ENCODE data around the gene CDC14B. TPM values are rescaled to one million over a fixed set of nuclear protein-coding genes. Genes with fewer than 3 reads are reported as not detected.

Gene CDC14B
- total RNA-seq, 1 experiment from 2014 or later = 28.4 TPM

DNA sequence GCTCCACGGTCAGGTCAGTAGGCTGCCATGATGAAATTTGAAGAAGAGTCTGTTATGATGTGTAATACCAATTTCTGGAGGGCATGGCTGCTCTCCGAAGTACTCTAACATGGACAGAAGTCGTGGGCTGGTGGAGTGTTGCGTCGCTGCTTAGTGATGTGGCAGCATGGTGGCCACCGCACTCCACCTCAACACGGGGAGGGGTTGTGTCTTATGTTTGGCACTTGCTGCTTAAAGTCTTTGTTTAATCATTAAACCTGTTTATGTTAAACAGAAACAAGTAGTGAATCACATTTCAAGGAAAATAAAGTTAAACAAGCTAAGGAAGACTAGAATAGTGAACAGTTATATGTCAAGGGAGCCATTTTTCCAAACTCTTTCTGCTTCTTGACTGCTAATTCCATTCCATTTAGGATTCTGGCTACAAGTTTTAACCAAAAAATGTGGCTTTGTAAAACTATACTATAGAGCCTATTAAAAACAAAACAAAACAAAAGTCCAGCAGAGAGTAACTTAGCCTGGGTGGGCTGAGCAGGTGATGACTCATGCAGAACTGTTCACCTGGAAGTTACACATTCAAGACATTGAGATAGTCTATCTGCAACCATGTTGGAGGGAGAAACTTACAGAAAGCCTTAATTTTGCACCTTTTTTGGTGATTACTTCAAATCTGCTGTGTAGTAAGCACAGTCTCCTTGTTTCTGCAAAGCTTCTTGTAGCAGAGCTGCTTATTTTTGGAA lies 160.2 kb downstream of the CDC14B start:
- peaks cover 25 to 34% of the 10 kb centered on the region in 2 experiments for H3K4me1 Mint-ChIP-seq
- H3K36me3 Mint-ChIP-seq (ENCODE audit: insufficient read depth in 1 of 3, low read depth in 3 of 3) = peaks cover 4 to 14% (median 8%) of the 10 kb centered on the region in 3 experiments; a peak in 6 of 7 replicates
- Histone ChIP-seq H3K4ac (ENCODE audit: low read depth, low read length) (no peak overlapping the region), H4K91ac (ENCODE audit: insufficient read length, low read depth, low read length) (no peak overlapping the region), H3K14ac (ENCODE audit: insufficient read depth, low read length) (no peak overlapping the region), H3T11ph (ENCODE audit: low read length) (no peak overlapping the region), H4K5ac (ENCODE audit: insufficient read length, low read depth, low read length) (no peak overlapping the region), H4K8ac (replicated peaks; ENCODE audit: insufficient read length, low read depth, low read length) (no peak overlapping the region), H4K20me1 (ENCODE audit: control insufficient read depth, insufficient read depth, insufficient read length) (no peaks in the 10 kb centered on the region), H3K27ac (ENCODE audit: insufficient read length, low read depth, low read length) (peak overlapping the region; percentile 53), H2AK5ac (ENCODE audit: insufficient read length, low read length) (peak overlapping the region; percentile 10), H3K4me2 (ENCODE audit: insufficient read depth, insufficient read length, low read length) (no peak overlapping the region), H2BK120ac (ENCODE audit: low read depth, low read length, poor library complexity, severe bottlenecking) (no peak overlapping the region), H3K9ac (ENCODE audit: extremely low read depth, insufficient read length, low read length) (no peak overlapping the region), H3K9me3 (ENCODE audit: control insufficient read depth, low read depth, low read length) (no peaks in the 10 kb centered on the region), H3K23ac (ENCODE audit: insufficient read length, low read depth, low read length) (no peak overlapping the region), H2BK5ac (ENCODE audit: insufficient read length, low read length) (peak overlapping the region; percentile 15), H3K56ac (ENCODE audit: insufficient read length, low read depth, low read length) (no peak overlapping the region), H2AFZ (ENCODE audit: low read length) (no peak overlapping the region), H2BK12ac (ENCODE audit: insufficient read length, low read depth, low read length) (no peak overlapping the region), H3K79me2 (ENCODE audit: insufficient read depth, low read length) (no peaks in the 10 kb centered on the region), H3K79me1 (ENCODE audit: insufficient read depth, low read depth, low read length, poor library complexity, severe bottlenecking) (no peaks in the 10 kb centered on the region), H3K23me2 (ENCODE audit: insufficient read length, low read depth, low read length, poor library complexity, severe bottlenecking) (no peaks in the 10 kb centered on the region), H3K18ac (ENCODE audit: insufficient read length, low read depth, low read length) (no peak overlapping the region), H3K4me1 (ENCODE audit: insufficient read depth, low read length) (peaks cover 2% of the 10 kb centered on the region; the same call in 1 of the 2 replicates), H2BK15ac (ENCODE audit: low read depth, low read length) (no peak overlapping the region), H3K27me3 (ENCODE audit: insufficient read depth, low read length) (no peaks in the 10 kb centered on the region), H2BK20ac (ENCODE audit: low read depth, low read length, poor library complexity, severe bottlenecking) (no peak overlapping the region)
- H3K27ac Mint-ChIP-seq = peak overlapping the region; percentile 26 to 61 (median 29); a peak in 4 of 7 replicates
- no peaks in the 10 kb centered on the region for H3K27me3 Mint-ChIP-seq (ENCODE audit: low read depth)
- H3K9me3 Mint-ChIP-seq = no peaks in the 10 kb centered on the region
- TF ChIP-seq, protein P1, sequence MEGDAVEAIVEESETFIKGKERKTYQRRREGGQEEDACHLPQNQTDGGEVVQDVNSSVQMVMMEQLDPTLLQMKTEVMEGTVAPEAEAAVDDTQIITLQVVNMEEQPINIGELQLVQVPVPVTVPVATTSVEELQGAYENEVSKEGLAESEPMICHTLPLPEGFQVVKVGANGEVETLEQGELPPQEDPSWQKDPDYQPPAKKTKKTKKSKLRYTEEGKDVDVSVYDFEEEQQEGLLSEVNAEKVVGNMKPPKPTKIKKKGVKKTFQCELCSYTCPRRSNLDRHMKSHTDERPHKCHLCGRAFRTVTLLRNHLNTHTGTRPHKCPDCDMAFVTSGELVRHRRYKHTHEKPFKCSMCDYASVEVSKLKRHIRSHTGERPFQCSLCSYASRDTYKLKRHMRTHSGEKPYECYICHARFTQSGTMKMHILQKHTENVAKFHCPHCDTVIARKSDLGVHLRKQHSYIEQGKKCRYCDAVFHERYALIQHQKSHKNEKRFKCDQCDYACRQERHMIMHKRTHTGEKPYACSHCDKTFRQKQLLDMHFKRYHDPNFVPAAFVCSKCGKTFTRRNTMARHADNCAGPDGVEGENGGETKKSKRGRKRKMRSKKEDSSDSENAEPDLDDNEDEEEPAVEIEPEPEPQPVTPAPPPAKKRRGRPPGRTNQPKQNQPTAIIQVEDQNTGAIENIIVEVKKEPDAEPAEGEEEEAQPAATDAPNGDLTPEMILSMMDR (conservative IDR thresholded peaks at IDR 0.05) = no peak
- DNase-seq = no peak
- no CpG with 5 or more reads among the region's 7 CpGs for WGBS (ENCODE audit: extremely low coverage, insufficient read length, low lambda C conversion rate)
- no peak overlapping the region for H3K4me3 Mint-ChIP-seq
